Pulmonary artery endothelial cell (primary cell): ENCODE results near the gene GSTA5. TPM values are rescaled to one million over a fixed set of nuclear protein-coding genes. Genes with fewer than 3 reads are reported as not detected.
"Not testable (repeated sequence)": the region's sequence is repeated elsewhere in the genome, so short reads cannot be mapped to it uniquely, and the experiment has no call there.

Experiments used
- DNase-seq: peaks from one replicate; pipeline ENCODE4 v3.0.0-alpha.2; 2011; ENCODE audit warnings: low read depth, low spot score
- total RNA-seq: library from RNA; depleted of rRNA; stranded (reverse); fragments of >200 nt; gene quantifications from 2 replicates; pipeline ENCODE4 v1.2.3, GENCODE V29; 2014

Gene GSTA5
- total RNA-seq, 1 donor from 2014 or later: not detected

- DNase-seq: not testable (repeated sequence)
These were observed 51.0 kb downstream of the GSTA5 start for GRCh38 chr6:52789658-52790057.

- DNase-seq: no peak
These were observed 52.1 kb downstream of the GSTA5 start for GRCh38 chr6:52788478-52788877.

DNA sequence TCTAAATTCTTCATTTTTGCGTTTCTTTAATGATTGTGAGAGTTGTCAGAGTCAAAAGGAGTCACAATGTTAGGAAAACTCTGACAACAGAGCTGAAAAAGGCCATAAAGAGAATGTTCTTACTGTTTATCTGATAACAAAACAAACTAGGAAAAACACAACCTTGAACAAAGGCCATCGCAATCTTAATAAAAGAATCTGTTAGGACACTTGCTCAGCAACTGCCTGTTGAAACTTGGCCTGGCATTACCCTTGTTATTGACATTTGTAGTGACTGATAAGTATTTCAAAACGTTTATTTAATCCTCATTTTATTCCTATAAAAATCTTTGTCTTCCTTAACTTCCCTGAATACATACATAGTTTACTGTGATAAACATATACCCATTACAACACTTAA is 52.7 kb downstream of the GSTA5 start:
- no peak for DNase-seq

GRCh38 chr6:52786249-52786956 is 54.2 kb downstream of the GSTA5 start:
- DNase-seq: no peak

DNA sequence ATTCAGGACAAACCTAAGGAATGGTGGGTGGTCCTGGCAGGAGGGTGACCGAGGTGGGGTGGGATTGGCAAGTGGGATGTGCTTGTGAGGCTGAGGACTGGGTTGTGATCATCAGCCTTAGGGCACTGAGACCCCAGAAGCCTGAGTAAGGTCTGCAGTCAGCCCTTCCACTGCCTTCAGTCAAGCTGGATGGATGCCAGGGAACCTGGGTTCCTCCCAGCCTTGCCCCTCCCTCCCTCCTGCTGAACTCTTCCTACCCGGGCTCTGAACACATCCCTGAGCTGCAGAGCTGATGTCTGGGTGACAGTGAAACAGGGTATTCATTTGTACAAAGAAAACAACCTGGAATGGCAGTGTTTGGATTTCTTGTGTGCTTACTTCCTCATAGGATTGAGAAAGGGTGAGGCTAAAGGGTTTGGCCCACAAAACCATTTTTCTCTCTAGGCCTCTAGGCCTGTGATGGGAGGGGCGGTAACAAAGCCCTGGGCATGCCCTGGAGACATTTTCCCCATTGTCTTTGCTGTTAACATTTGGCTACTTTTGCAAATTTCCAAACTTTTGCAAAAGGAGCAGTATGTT is 57.8 kb downstream of the GSTA5 start:
- not testable (repeated sequence) for DNase-seq

DNA sequence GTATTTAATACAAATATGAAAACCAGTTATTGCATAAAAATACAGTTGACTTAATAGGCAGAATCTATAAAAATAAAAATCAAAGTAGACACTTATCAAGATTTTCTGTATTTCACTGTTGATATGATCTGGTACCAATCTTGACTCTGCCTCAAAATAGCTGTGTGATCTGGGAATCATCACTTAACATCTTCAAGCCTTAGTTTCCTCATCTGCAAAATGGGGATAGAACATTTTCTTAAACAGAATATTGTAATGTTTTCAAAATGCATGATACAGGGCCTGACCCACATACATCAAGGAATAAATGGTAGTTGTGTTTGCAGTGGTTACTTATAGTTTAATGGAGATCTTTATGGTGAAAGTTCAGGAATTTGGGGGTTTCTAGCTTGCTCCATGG is 58.4 kb downstream of the GSTA5 start:
- not testable (repeated sequence) for DNase-seq

Other genes with a start within 250 kb of the GSTA5 start
- gene TMEM14A, start 169.7 kb downstream of the GSTA5 start, total RNA-seq: 25.2 and 29.8 TPM in 2 replicates
- not detected in 2 replicates for gene GSTA2, start 77.3 kb downstream of the GSTA5 start, total RNA-seq
- not detected in 2 replicates for gene GSTA1, start 37.0 kb downstream of the GSTA5 start, total RNA-seq
- gene GSTA3, start 68.9 kb upstream of the GSTA5 start, total RNA-seq: not detected in 2 replicates
- gene GSTA4, start 154.5 kb upstream of the GSTA5 start, total RNA-seq: 19.7 and 22.1 TPM in 2 replicates
- 4.2 and 9.0 TPM in 2 replicates for gene CILK1, start 221.0 kb upstream of the GSTA5 start, total RNA-seq
- 17.7 and 26.3 TPM in 2 replicates for gene FBXO9, start 224.6 kb upstream of the GSTA5 start, total RNA-seq